Muscle layer of duodenum (tissue), 2 donors: Measurements from ENCODE around the gene FGFR2.

Source experiments
- H3K27ac ChIP-seq: one replicate; pipeline ENCODE4 v1.7.0; 2013; ENCODE audit warnings: mild to moderate bottlenecking, low read length
- H3K27me3 ChIP-seq: one replicate; pipeline ENCODE4 v1.7.0; 2013; ENCODE audit warnings: low read depth, mild to moderate bottlenecking, control low read depth, low read length
- H3K36me3 ChIP-seq, 2 donors: one replicate each; pipeline ENCODE4 v1.7.0; 2013; ENCODE audit warnings: low read length in 2 of 2, control low read depth in 1 of 2, mild to moderate bottlenecking in 1 of 2; ENCODE audit not compliant: insufficient read depth in 2 of 2, control insufficient read depth in 1 of 2
- H3K4me1 ChIP-seq, 2 donors: one replicate each; pipeline ENCODE4 v1.7.0; 2013; ENCODE audit warnings: low read length in 2 of 2, mild to moderate bottlenecking in 2 of 2, control low read depth in 1 of 2, moderate library complexity in 1 of 2; ENCODE audit not compliant: insufficient read depth in 2 of 2, control insufficient read depth in 1 of 2
- H3K4me3 ChIP-seq, 2 donors: one replicate each; pipeline ENCODE4 v1.7.0; 2013; ENCODE audit warnings: low read length in 2 of 2, low read depth in 1 of 2, mild to moderate bottlenecking in 1 of 2
- H3K9me3 ChIP-seq, 2 donors: one replicate each; pipeline ENCODE4 v1.7.0; 2013; ENCODE audit warnings: low read length in 2 of 2, control low read depth in 1 of 2, mild to moderate bottlenecking in 1 of 2; ENCODE audit not compliant: control insufficient read depth in 1 of 2
- donor health status: healthy.

Gene FGFR2

DNA sequence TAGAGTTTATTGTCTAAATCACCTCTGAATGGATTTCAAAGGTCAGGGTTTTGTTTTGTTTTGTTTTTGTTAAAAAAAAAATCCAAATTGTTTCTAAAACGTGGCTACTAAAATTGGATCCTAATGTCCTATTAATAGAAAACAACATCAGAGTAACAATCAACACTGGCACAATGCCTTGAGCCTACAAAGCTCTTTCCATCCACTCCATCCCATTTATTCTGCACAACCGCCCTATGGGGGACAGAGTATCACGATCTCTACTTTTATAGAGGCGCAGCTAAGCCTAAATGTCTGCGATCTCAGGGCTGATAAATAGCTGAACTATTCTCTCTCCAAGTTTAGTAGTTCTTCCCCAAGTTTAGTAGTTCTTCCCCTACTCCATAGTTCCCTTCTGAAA is 78.8 kb downstream of the FGFR2 start:
- H3K4me1 ChIP-seq, result peaks cover 4 to 15% of the 10 kb centered on the region in 2 donors
- no peaks in the 10 kb centered on the region for H3K9me3 ChIP-seq
- no peak overlapping the region for H3K27ac ChIP-seq
- H3K36me3 ChIP-seq, result peaks cover 0 to 7% of the 10 kb centered on the region in 2 donors
- no peaks in the 10 kb centered on the region for H3K27me3 ChIP-seq
- no peak overlapping the region for H3K4me3 ChIP-seq

DNA sequence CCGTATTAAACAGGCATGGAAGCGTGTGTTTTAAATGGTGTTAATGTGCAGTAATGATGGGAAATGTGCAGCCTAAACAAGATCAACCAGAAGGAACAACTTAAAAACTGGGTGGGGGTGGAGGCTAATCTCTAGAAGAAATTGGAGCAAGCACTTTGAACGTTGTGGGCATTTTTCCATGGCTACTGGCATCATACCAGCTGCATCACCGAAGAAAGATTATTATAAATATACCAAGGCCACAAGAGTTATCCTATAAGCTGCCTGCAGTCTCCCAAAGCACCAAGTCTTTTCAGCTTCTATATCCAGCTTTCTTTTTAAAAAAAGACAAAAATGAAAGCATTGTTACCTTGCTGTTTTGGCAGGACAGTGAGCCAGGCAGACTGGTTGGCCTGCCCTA is 79.9 kb downstream of the FGFR2 start:
- no peak overlapping the region for H3K27ac ChIP-seq
- H3K36me3 ChIP-seq, result peaks cover 0 to 9% of the 10 kb centered on the region in 2 donors
- H3K9me3 ChIP-seq, result no peaks in the 10 kb centered on the region
- no peaks in the 10 kb centered on the region for H3K27me3 ChIP-seq
- no peak overlapping the region for H3K4me3 ChIP-seq
- peaks cover 0 to 5% of the 10 kb centered on the region in 2 donors for H3K4me1 ChIP-seq

DNA sequence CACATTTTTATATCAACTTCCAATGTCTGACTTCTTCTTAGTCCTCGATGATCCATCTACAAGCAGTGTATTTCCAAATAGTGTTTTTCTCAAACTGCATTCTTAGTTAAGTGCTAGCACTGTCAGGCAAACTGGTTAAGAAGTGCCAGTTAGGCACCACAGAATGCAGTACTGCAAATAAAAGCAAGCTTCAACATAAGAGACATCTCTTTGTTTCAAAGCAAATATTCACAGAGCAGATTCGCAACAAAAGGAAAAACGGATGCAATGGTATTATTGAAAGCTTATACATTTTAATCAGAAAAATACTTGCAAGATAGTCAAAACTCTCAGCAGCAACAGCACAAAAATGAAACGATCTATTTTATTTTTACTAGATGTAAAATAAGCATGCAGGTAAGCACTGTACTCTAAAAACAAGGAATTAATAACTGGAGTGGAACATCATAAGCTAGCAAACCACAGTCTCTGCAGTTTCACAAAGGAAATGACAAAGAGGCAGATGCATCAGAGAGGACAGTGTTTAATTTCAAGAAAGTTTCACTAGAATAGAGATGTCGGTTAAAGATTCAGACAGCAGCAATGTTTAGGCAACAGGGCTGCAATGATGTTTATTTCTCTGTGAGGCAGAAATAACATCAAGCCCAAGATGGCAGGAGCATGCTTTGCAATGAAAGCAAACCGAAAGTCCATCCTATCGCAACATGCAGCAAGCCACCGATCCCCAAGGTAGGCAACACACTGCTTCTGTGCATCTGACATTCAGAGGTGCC is 82.0 kb downstream of the FGFR2 start:
- H3K9me3 ChIP-seq, result no peaks in the 10 kb centered on the region
- H3K4me3 ChIP-seq, result no peak overlapping the region
- H3K36me3 ChIP-seq, result peaks cover 0 to 9% of the 10 kb centered on the region in 2 donors
- no peaks in the 10 kb centered on the region for H3K27me3 ChIP-seq
- no peak overlapping the region for H3K27ac ChIP-seq
- no peaks in the 10 kb centered on the region for H3K4me1 ChIP-seq

GRCh38 chr10:121514141-121514865 is 83.9 kb downstream of the FGFR2 start:
- no peaks in the 10 kb centered on the region for H3K27me3 ChIP-seq
- peaks cover 0 to 9% of the 10 kb centered on the region in 2 donors for H3K36me3 ChIP-seq
- no peak overlapping the region for H3K4me3 ChIP-seq
- no peaks in the 10 kb centered on the region for H3K9me3 ChIP-seq
- no peak overlapping the region for H3K27ac ChIP-seq
- no peaks in the 10 kb centered on the region for H3K4me1 ChIP-seq

DNA sequence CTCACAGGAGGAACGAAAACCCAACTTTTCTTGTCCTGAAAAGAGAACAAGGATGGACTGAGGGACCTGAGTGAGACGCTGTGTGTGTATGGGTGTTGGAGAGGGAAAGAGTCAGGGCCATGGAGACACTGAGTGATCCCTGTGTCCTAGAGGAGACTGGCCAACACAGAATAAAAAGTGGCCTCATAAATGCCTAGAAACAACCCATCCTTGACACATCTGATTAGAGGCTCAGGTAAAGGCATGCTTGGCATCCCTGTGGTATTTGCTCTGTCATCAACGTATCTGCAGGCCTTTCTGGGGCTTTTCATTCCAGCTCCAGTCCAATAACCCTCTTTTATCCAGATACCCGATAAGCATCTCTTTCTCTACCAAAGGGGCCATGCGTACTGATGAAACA is 86.3 kb downstream of the FGFR2 start:
- no peaks in the 10 kb centered on the region for H3K27me3 ChIP-seq
- no peaks in the 10 kb centered on the region for H3K4me1 ChIP-seq
- H3K36me3 ChIP-seq, result peaks cover 0 to 9% of the 10 kb centered on the region in 2 donors
- no peaks in the 10 kb centered on the region for H3K9me3 ChIP-seq
- H3K4me3 ChIP-seq, result no peak overlapping the region
- H3K27ac ChIP-seq, result no peak overlapping the region

DNA sequence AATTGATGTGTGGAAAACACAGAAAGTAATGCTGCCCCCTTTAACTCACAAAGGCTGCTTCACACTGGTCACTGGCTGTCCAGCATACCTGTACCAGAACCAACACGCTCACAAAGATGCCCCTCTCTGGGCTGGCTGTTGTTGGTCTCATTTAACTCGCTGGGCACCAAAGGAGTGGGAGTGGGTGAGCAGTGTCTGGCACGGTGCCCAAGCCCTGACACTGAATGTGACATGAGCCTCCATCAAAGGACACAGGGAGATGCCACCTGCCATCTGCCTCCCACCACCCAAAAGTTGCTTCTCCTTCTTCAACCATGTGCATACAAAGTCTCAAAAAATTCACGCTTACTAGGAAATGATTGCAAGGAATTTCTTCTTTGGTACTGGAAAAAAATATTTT is 86.8 kb downstream of the FGFR2 start:
- Histone ChIP-seq H3K36me3 (peaks cover 0 to 9% of the 10 kb centered on the region in 2 donors), H3K27me3 (no peaks in the 10 kb centered on the region), H3K9me3 (no peaks in the 10 kb centered on the region), H3K27ac (no peak overlapping the region), H3K4me3 (no peak overlapping the region), H3K4me1 (no peaks in the 10 kb centered on the region)

GRCh38 chr10:121510201-121510771 is 88.0 kb downstream of the FGFR2 start:
- Histone ChIP-seq H3K9me3 (no peaks in the 10 kb centered on the region), H3K4me1 (no peaks in the 10 kb centered on the region), H3K36me3 (peaks cover 0 to 9% of the 10 kb centered on the region in 2 donors), H3K27ac (no peak overlapping the region), H3K4me3 (no peak overlapping the region), H3K27me3 (no peaks in the 10 kb centered on the region)

GRCh38 chr10:121509796-121510195 is 88.4 kb downstream of the FGFR2 start:
- peaks cover 0 to 6% of the 10 kb centered on the region in 2 donors for H3K36me3 ChIP-seq
- H3K27ac ChIP-seq, result no peak overlapping the region
- no peaks in the 10 kb centered on the region for H3K27me3 ChIP-seq
- no peak overlapping the region for H3K4me3 ChIP-seq
- H3K4me1 ChIP-seq, result no peaks in the 10 kb centered on the region
- H3K9me3 ChIP-seq, result no peaks in the 10 kb centered on the region

DNA sequence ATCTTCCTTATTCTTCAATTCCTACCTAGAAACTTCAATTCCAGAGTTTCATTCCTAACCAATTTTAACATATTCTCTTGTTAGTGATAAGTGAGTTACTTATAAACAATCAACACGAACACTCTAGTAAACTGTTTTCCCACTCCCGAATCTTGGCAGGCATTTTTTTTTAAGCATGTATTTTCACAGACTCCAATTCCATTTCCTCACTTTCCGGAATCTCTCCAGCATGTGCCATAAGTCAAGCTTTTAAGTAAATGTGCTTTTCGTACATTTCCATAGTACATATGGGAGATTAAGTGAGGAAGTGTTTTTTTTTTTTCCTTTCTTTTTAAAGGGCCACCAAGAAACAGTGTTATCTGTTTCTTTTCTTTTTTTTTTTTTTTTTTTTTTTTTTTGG is 89.1 kb downstream of the FGFR2 start:
- Histone ChIP-seq H3K36me3 (no peaks in the 10 kb centered on the region), H3K9me3 (no peaks in the 10 kb centered on the region), H3K27me3 (no peaks in the 10 kb centered on the region), H3K4me3 (no peak overlapping the region), H3K4me1 (no peaks in the 10 kb centered on the region), H3K27ac (no peak overlapping the region)

GRCh38 chr10:121503587-121504051 is 94.6 kb downstream of the FGFR2 start:
- Histone ChIP-seq H3K27ac (no peak overlapping the region), H3K36me3 (no peaks in the 10 kb centered on the region), H3K4me3 (no peak overlapping the region), H3K9me3 (no peaks in the 10 kb centered on the region), H3K4me1 (no peaks in the 10 kb centered on the region), H3K27me3 (no peaks in the 10 kb centered on the region)

GRCh38 chr10:121501796-121502195 is 96.4 kb downstream of the FGFR2 start:
- Histone ChIP-seq H3K27me3 (no peaks in the 10 kb centered on the region), H3K4me3 (no peak overlapping the region), H3K27ac (no peak overlapping the region), H3K36me3 (no peaks in the 10 kb centered on the region), H3K4me1 (peaks cover 0 to 4% of the 10 kb centered on the region in 2 donors), H3K9me3 (no peaks in the 10 kb centered on the region)
